T-cell (primary cell): Measurements from ENCODE around the gene PCLO. TPM values are rescaled to one million over a fixed set of nuclear protein-coding genes. Genes with fewer than 3 reads are reported as not detected.

Source experiments
- ATAC-seq, 4 experiments: fragments of 200-7000 bp in 3 of 4; fragments of 150-1000 bp in 1 of 4; cut with Tn5 transposase; replicated peaks in 1 of 4; 1 replicate in 3 of 4; 2 replicates in 1 of 4; pipeline ENCODE4 v1.10.0; 2021; ENCODE audit warnings: moderate library complexity in 3 of 4, mild to moderate bottlenecking in 2 of 4, moderate number of reproducible peaks in 1 of 4
- CTCF ChIA-PET, 2 donors: fragments of 300-600 bp; sonication (Branson Sonifier 250); formaldehyde crosslinking; loops; one replicate each; lab custom pipeline; 2022; ENCODE audit warnings: antibody characterized with exemption in 2 of 2; lab: Charles Lee
- POLR2A ChIA-PET, 2 donors: fragments of 300-600 bp; sonication (Branson Sonifier 250); formaldehyde crosslinking; loops; one replicate each; lab custom pipeline; 2022; ENCODE audit warnings: antibody characterized with exemption in 2 of 2; lab: Charles Lee
- DNase-seq, 35 experiments: peaks; one replicate each; pipeline versions ENCODE4 v3.0.0 to v3.0.0-alpha.2; 2013 to 2023
- H3K27ac ChIP-seq: one replicate; pipeline ENCODE4 v1.5.1; 2013; ENCODE audit warnings: low read length
- H3K27me3 ChIP-seq, 2 experiments: replicated peaks in 1 of 2; 1 replicate in 1 of 2; 2 replicates in 1 of 2; pipeline versions ENCODE4 v1.6.1 to v1.7.0; 2013; ENCODE audit warnings: low read length in 1 of 2, mixed read lengths in 1 of 2; ENCODE audit not compliant: control insufficient read depth in 2 of 2, insufficient read depth in 2 of 2; ENCODE audit errors: extremely low read depth in 1 of 2
- H3K36me3 ChIP-seq, 2 donors: 1 replicate in 1 of 2; 2 replicates in 1 of 2; pipeline versions ENCODE4 v1.6.1 to v1.7.0; 2013; ENCODE audit warnings: low read length in 1 of 2; ENCODE audit not compliant: control insufficient read depth in 2 of 2, insufficient read depth in 1 of 2; ENCODE audit errors: extremely low read depth in 1 of 2
- H3K4me1 ChIP-seq, 2 experiments: 1 replicate in 1 of 2; 2 replicates in 1 of 2; pipeline versions ENCODE4 v1.6.1 to v1.7.0; 2013; ENCODE audit warnings: low read length in 2 of 2, mixed read lengths in 1 of 2; ENCODE audit not compliant: insufficient read depth in 2 of 2, control insufficient read depth in 1 of 2; ENCODE audit errors: extremely low read depth in 1 of 2
- H3K4me3 ChIP-seq, 2 donors: 1 replicate in 1 of 2; 2 replicates in 1 of 2; pipeline versions ENCODE4 v1.5.1 to v1.7.0; 2013; ENCODE audit warnings: mild to moderate bottlenecking in 2 of 2, low read length in 1 of 2, moderate library complexity in 1 of 2; ENCODE audit not compliant: control insufficient read depth in 1 of 2; ENCODE audit errors: extremely low read depth in 1 of 2
- H3K9me3 ChIP-seq: 2 replicates; pipeline ENCODE4 v1.7.0; 2013
- H3K27ac Mint-ChIP-seq, 2 donors: one replicate each; pipeline ENCODE4 v1.8.0; 2020 to 2021; ENCODE audit warnings: mild to moderate bottlenecking in 2 of 2, mixed read lengths in 2 of 2
- H3K27me3 Mint-ChIP-seq, 2 donors: one replicate each; pipeline ENCODE4 v1.8.0; 2021 to 2022; ENCODE audit warnings: mixed read lengths in 2 of 2
- H3K36me3 Mint-ChIP-seq: one replicate; pipeline ENCODE4 v1.8.0; 2021; ENCODE audit warnings: mixed read lengths
- H3K4me1 Mint-ChIP-seq, 3 donors: one replicate each; pipeline ENCODE4 v1.8.0; 2020 to 2022; ENCODE audit warnings: mixed read lengths in 3 of 3, mild to moderate bottlenecking in 1 of 3
- H3K4me3 Mint-ChIP-seq, 3 donors: one replicate each; pipeline ENCODE4 v1.8.0; 2020 to 2022; ENCODE audit warnings: mild to moderate bottlenecking in 3 of 3, mixed read lengths in 3 of 3, moderate library complexity in 3 of 3
- H3K9me3 Mint-ChIP-seq, 3 donors: one replicate each; pipeline ENCODE4 v1.8.0; 2020 to 2022; ENCODE audit warnings: mixed read lengths in 3 of 3
- WGBS: methylation state at CpG from one replicate; pipeline ENCODE4 v1.1.5; 2013; ENCODE audit warnings: missing lambda C conversion rate; ENCODE audit not compliant: insufficient coverage; 5-methylcytosine and 5-hydroxymethylcytosine counted together
- total RNA-seq, 35 experiments: library from RNA in 6 of 35; stranded (reverse) in 6 of 35; fragments of 120-200 nt in 1 of 35; gene quantifications; one replicate each; pipeline versions ENCODE4 v1.2.1 to v1.2.4 and lab custom pipeline; 2013 to 2026

The PCLO gene
- total RNA-seq, 5 donors from 2014 or later (not counting 1 experiment from before 2014, with no cell fraction given) = 0.03 to 0.05 (median 0.03) TPM; not detected in 1

DNA sequence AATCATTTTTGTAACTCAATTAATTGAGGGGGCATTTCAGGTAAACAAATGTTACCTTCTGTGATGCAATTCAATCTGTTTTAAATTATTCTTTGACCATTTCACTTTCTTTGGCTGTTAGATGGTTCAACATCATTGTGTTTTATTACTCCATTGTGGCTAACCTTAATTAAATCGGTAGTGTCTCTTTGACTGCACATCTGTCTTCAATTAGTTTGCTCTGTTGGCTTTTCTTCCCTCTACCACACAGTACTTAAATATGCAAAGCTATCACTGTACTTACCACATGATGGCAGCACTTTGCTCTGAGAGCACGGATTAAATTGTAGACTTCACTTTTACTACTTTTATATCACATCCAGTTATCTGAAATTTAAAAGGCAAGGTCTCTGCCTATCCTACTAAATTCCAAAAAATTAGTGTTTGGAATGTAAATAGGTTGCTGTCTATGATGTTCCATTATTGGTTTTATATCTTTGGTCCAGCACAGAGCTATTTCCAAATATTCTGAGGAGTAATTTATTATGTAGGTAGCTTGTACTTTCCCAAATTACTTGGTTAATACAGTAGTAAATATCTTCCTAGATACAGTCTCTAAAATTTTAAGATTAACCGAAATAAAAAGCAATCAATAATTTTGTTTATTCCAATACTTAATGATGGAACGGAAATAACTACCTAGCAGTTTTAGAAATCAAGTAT is 352.0 kb downstream of the PCLO start:
- H3K27me3 Mint-ChIP-seq = no peaks in the 10 kb centered on the region
- no peak for ATAC-seq
- CTCF ChIA-PET = no interaction called here
- POLR2A ChIA-PET = no interaction called here
- H3K27me3 ChIP-seq = no peaks in the 10 kb centered on the region
- H3K4me1 Mint-ChIP-seq = no peaks in the 10 kb centered on the region
- no peaks in the 10 kb centered on the region for H3K36me3 ChIP-seq
- no peak overlapping the region for H3K27ac ChIP-seq
- WGBS = 0% methylated on average over 1 of the region's 4 CpGs
- DNase-seq = peak in 1 of 35 experiments; percentile 1
- no peaks in the 10 kb centered on the region for H3K4me1 ChIP-seq
- H3K4me3 Mint-ChIP-seq = no peak overlapping the region
- no peaks in the 10 kb centered on the region for H3K9me3 ChIP-seq
- no peak overlapping the region for H3K27ac Mint-ChIP-seq
- no peaks in the 10 kb centered on the region for H3K9me3 Mint-ChIP-seq
- no peaks in the 10 kb centered on the region for H3K36me3 Mint-ChIP-seq
- no peak overlapping the region for H3K4me3 ChIP-seq

DNA sequence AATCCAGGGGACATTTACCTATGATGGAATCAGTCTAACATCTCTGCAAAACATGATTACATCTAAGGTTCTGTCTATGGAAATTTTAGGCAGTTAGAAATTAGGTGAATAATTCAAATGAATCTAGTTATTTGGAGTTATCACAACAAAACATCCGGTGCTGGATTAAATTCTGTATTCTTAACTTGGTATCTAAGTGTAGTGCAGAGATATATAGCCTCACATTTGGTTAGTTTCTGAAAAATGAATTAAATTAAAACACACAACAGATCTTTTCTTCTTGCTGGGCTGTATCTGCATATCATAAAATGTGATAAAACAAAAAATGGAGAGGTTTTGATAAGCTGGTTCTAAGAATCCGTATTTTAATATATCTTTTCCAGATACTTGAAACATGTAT is 354.1 kb downstream of the PCLO start:
- no peak overlapping the region for H3K4me3 ChIP-seq
- Mint-ChIP-seq H3K9me3 (no peaks in the 10 kb centered on the region), H3K4me1 (no peaks in the 10 kb centered on the region), H3K27ac (no peak overlapping the region), H3K27me3 (no peaks in the 10 kb centered on the region), H3K4me3 (no peak overlapping the region), H3K36me3 (no peaks in the 10 kb centered on the region)
- WGBS = no CpG with 5 or more reads among the region's 2 CpGs
- DNase-seq (no peak), ATAC-seq (no peak)
- H3K36me3 ChIP-seq = no peaks in the 10 kb centered on the region
- H3K27ac ChIP-seq = no peak overlapping the region
- no peaks in the 10 kb centered on the region for H3K9me3 ChIP-seq
- H3K27me3 ChIP-seq = no peaks in the 10 kb centered on the region
- no peaks in the 10 kb centered on the region for H3K4me1 ChIP-seq
- ChIA-PET POLR2A (no interaction called here), CTCF (no interaction called here)

DNA sequence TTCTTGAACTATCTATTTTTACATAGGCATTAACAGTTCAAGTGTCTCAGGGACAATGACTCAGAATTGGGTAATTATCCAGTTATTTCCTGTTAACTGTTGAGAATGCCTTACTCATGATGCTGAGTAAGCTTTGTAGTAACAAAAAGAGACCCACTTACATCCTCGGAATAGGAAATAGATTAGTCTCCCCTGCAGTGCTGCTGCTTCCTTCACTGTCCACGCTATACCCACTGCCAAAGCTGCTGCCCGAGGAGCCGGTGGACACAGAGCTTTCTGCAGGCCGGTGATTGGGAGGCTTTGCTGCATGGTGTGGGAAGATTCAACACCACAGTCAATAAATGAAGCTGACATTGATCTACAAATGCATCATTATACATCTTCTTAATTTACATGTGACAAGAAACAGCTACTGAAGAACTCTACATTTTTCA is 357.1 kb downstream of the PCLO start:
- H3K36me3 ChIP-seq = no peaks in the 10 kb centered on the region
- DNase-seq (no peak), ATAC-seq (no peak)
- Mint-ChIP-seq H3K36me3 (no peaks in the 10 kb centered on the region), H3K27ac (no peak overlapping the region), H3K4me1 (no peaks in the 10 kb centered on the region), H3K27me3 (no peaks in the 10 kb centered on the region), H3K4me3 (no peak overlapping the region), H3K9me3 (no peaks in the 10 kb centered on the region)
- ChIA-PET CTCF (no interaction called here), POLR2A (no interaction called here)
- H3K27ac ChIP-seq = no peak overlapping the region
- no CpG with 5 or more reads among the region's 5 CpGs for WGBS
- H3K4me3 ChIP-seq = no peak overlapping the region
- H3K27me3 ChIP-seq = no peaks in the 10 kb centered on the region
- H3K4me1 ChIP-seq = no peaks in the 10 kb centered on the region
- H3K9me3 ChIP-seq = no peaks in the 10 kb centered on the region

DNA sequence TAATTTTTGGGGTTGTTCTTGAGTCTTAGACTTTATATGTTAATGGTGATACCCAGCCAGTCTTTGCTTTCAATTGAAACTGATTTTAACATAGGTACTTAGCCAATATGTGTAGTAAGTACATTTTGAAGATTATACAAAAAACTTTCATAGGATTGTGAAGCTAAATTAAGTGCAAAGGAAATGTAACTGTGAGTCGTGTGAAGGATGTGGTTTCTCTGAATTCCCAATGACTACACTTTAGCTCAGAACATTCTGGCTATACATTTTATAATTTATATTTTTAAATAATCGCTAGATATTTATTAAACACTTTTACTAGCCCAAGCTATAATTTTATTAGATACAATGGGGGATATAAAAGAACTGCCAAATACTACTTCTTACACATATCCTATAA is 359.3 kb downstream of the PCLO start:
- DNase-seq (no peak), ATAC-seq (no peak)
- H3K27me3 Mint-ChIP-seq = no peaks in the 10 kb centered on the region
- POLR2A ChIA-PET = no interaction called here
- no peak overlapping the region for H3K27ac Mint-ChIP-seq
- CTCF ChIA-PET = no interaction called here
- no CpG with 5 or more reads among the region's 2 CpGs for WGBS
- no peaks in the 10 kb centered on the region for H3K36me3 Mint-ChIP-seq
- Histone ChIP-seq H3K36me3 (no peaks in the 10 kb centered on the region), H3K9me3 (no peaks in the 10 kb centered on the region), H3K27me3 (no peaks in the 10 kb centered on the region), H3K4me1 (no peaks in the 10 kb centered on the region), H3K4me3 (no peak overlapping the region), H3K27ac (no peak overlapping the region)
- H3K9me3 Mint-ChIP-seq = no peaks in the 10 kb centered on the region
- no peak overlapping the region for H3K4me3 Mint-ChIP-seq
- H3K4me1 Mint-ChIP-seq = no peaks in the 10 kb centered on the region

DNA sequence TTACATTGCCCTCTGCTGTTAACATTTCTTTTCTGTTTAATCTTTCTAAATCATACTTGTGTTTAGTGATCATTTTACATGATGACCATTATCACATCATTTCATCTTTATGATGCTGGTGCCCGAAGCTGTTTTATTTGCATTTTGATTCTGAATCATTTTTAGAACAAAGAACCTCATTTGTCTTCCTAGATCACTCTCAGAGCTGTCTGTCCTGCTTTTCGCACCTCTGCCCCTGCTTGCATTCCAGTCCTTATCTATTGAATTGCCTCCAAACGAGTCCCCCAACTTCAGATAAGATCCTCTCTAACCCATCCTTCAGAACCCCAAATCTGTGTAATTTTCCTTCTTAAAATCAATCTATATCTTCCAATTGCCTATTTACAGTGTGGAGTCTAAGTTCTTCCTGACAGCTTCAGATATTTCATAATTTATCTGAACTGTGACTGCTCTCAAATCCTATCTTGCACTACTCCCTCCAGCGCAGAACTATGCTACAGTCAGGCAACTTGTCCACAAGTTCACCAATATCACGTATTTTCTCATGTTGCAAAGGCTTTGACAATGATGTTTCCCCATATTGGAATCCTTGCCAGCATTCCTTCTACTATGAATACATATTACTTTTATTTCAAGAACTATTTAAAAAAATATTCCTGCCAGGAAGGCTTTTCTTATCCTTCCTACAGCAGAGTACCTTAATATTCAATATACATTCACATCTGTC is 372.6 kb downstream of the PCLO start:
- no peaks in the 10 kb centered on the region for H3K36me3 ChIP-seq
- H3K27ac ChIP-seq = no peak overlapping the region
- no peak overlapping the region for H3K4me3 ChIP-seq
- H3K4me1 ChIP-seq = no peaks in the 10 kb centered on the region
- Mint-ChIP-seq H3K36me3 (no peaks in the 10 kb centered on the region), H3K4me3 (no peak overlapping the region), H3K9me3 (peaks cover 3 to 12% (median 11%) of the 10 kb centered on the region in 3 donors), H3K27me3 (no peaks in the 10 kb centered on the region), H3K4me1 (no peaks in the 10 kb centered on the region), H3K27ac (no peak overlapping the region)
- WGBS = 65% methylated on average over 3 of the region's 5 CpGs
- CTCF ChIA-PET = no interaction called here
- ATAC-seq (no peak), DNase-seq (no peak)
- H3K9me3 ChIP-seq = no peaks in the 10 kb centered on the region
- H3K27me3 ChIP-seq = no peaks in the 10 kb centered on the region
- POLR2A ChIA-PET = no interaction called here

DNA sequence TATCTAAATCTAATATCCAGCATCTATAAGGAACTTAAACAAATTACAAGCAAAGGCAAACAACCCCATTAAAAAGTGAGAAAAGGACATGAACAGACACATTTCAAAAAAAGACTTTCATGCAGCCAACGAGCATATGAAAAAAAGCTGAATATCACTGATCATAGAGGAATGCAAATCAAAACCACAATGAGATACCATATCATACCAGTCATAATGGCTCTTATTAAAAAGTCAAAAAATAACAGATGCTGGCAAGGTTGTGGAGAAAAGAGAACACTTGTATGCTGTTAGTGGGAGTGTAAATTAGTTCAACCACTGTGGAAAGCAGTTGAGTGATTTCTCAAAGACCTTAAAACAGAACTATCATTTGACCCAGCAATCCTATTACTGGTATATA is 384.7 kb downstream of the PCLO start:
- Histone ChIP-seq H3K9me3 (no peaks in the 10 kb centered on the region), H3K4me3 (no peak overlapping the region), H3K27ac (no peak overlapping the region), H3K4me1 (no peaks in the 10 kb centered on the region), H3K27me3 (no peaks in the 10 kb centered on the region), H3K36me3 (no peaks in the 10 kb centered on the region)
- Mint-ChIP-seq H3K27me3 (no peaks in the 10 kb centered on the region), H3K4me3 (no peak overlapping the region), H3K9me3 (peaks cover 0 to 9% (median 0%) of the 10 kb centered on the region in 3 donors), H3K4me1 (no peaks in the 10 kb centered on the region), H3K27ac (no peak overlapping the region), H3K36me3 (no peaks in the 10 kb centered on the region)
- WGBS = no CpG with 5 or more reads among the region's 1 CpG
- ChIA-PET POLR2A (no interaction called here), CTCF (no interaction called here)
- no peak for ATAC-seq
- no peak for DNase-seq
